Panc1 (cell line): ENCODE measurements around the gene GHRHR. TPM values are rescaled to one million over a fixed set of nuclear protein-coding genes. Genes with fewer than 3 reads are reported as not detected.

Experiments used
- ATAC-seq: fragments of 200-7000 bp; cut with Tn5 transposase; 2 replicates; pipeline ENCODE4 v1.9.1; 2020; ENCODE audit warnings: mild to moderate bottlenecking, moderate library complexity
- BruUV-seq: library from RNA; stranded (reverse); fragments of 400-500 nt; replicated peaks from 2 replicates; lab custom pipeline; 2021; lab: Mats Ljungman, UMichigan
- CTCF ChIA-PET: fragments of 300-600 bp; sonication (Branson Sonifier 250); formaldehyde crosslinking; loops from one replicate; lab custom pipeline; 2022; ENCODE audit warnings: antibody characterized with exemption; lab: Charles Lee
- POLR2A ChIA-PET: fragments of 300-600 bp; sonication (Branson Sonifier 250); formaldehyde crosslinking; loops from one replicate; lab custom pipeline; 2022; ENCODE audit warnings: antibody characterized with exemption; lab: Charles Lee
- DNase-seq: peaks from one replicate; pipeline ENCODE4 v3.0.0-alpha.2; 2010; ENCODE audit warnings: low read depth, low spot score
- H3K27ac ChIP-seq: 2 replicates; pipeline ENCODE4 v1.5.1; 2011; ENCODE audit warnings: mild to moderate bottlenecking, low read length, inconsistent platforms
- H3K27me3 ChIP-seq: fragments of 200-500 bp; sonication (Bioruptor generic); 2 replicates; pipeline ENCODE4 v1.6.0; 2014; ENCODE audit warnings: low read length, inconsistent platforms; ENCODE audit not compliant: control insufficient read depth, insufficient read depth
- H3K36me3 ChIP-seq: fragments of 200-500 bp; sonication (Bioruptor generic); 2 replicates; pipeline ENCODE4 v1.5.1; 2014; ENCODE audit warnings: inconsistent platforms, mild to moderate bottlenecking, low read length, moderate library complexity; ENCODE audit not compliant: control insufficient read depth, insufficient read depth
- H3K4me1 ChIP-seq: 2 replicates; pipeline ENCODE4 v1.5.1; 2011; ENCODE audit warnings: inconsistent platforms, mild to moderate bottlenecking, low read length, moderate library complexity; ENCODE audit not compliant: control insufficient read depth, insufficient read depth
- H3K4me3 ChIP-seq, 2 experiments: 2 replicates each; pipeline ENCODE4 v1.5.1; 2011 to 2012; ENCODE audit warnings: low read depth in 2 of 2, low read length in 2 of 2, mild to moderate bottlenecking in 2 of 2, inconsistent platforms in 1 of 2, moderate library complexity in 1 of 2
- H3K9me3 ChIP-seq: fragments of 200-500 bp; sonication (Bioruptor generic); 2 replicates; pipeline ENCODE4 v1.5.1; 2014; ENCODE audit warnings: low read depth, mild to moderate bottlenecking, inconsistent platforms, low read length, moderate library complexity; ENCODE audit not compliant: control insufficient read depth, insufficient read depth
- CTCF ChIP-seq: fragments of 450-650 bp; IDR thresholded peaks from 2 replicates; pipeline ENCODE4 v1.5.1; 2017; ENCODE audit warnings: mild to moderate bottlenecking
- POLR2AphosphoS5 ChIP-seq: IDR thresholded peaks from 2 replicates; pipeline ENCODE4 v1.6.1; 2012; ENCODE audit warnings: mild to moderate bottlenecking, low read depth, low read length, moderate library complexity
- REST ChIP-seq, 2 experiments: IDR thresholded peaks; 2 replicates each; pipeline ENCODE4 v1.6.1; 2011 to 2012; ENCODE audit warnings: low read depth in 2 of 2, control low read depth in 1 of 2, low read length in 1 of 2, mild to moderate bottlenecking in 1 of 2, moderate library complexity in 1 of 2; ENCODE audit not compliant: insufficient read depth in 1 of 2
- SIN3A ChIP-seq: IDR thresholded peaks from 2 replicates; pipeline ENCODE4 v1.6.1; 2012; ENCODE audit warnings: low read depth, mild to moderate bottlenecking, low read length, moderate library complexity, borderline replicate concordance; ENCODE audit not compliant: insufficient read depth
- TCF7L2 ChIP-seq: IDR thresholded peaks from 2 replicates; pipeline ENCODE4 v1.6.1; 2011; ENCODE audit warnings: mild to moderate bottlenecking, low read depth, low read length, inconsistent platforms
- in situ Hi-C: cut with HindIII; loops from 2 replicates; pipeline ENCODE4 v1.10.0; 2016; ENCODE audit warnings: low sequenced_read_pairs, low pct_unique_long_range_greater_than_20kb
- intact Hi-C: fragments of 100-400 bp; cut with micrococcal nuclease; formaldehyde crosslinking; loops from one replicate; pipeline ENCODE4 v1.10.0; 2022; ENCODE audit not compliant: unreplicated experiment
- total RNA-seq: library from RNA; stranded (reverse); gene quantifications from one replicate; pipeline ENCODE4 v1.2.1, GENCODE V29; 2021; ENCODE audit not compliant: unreplicated experiment

The GHRHR gene
- total RNA-seq, 1 experiment from 2014 or later, result not detected

GRCh38 chr7:31020652-31021051 is 56.9 kb downstream of the GHRHR start:
- no peak overlapping the region for H3K27ac ChIP-seq
- ChIA-PET CTCF (no interaction called here), POLR2A (no interaction called here)
- H3K9me3 ChIP-seq, result no peaks in the 10 kb centered on the region
- DNase-seq (no peak), ATAC-seq (no peak)
- no peaks in the 10 kb centered on the region for H3K36me3 ChIP-seq
- no peaks in the 10 kb centered on the region for H3K27me3 ChIP-seq
- TF ChIP-seq SIN3A (no peak), REST (IDR thresholded peaks at IDR 0.05; ENCODE audit: insufficient read depth in 1 of 2, low read depth in 2 of 2, low read length in 1 of 2) (no peak), CTCF (no peak), TCF7L2 (no peak), POLR2AphosphoS5 (no peak)
- BruUV-seq, result no TSS peak
- in situ Hi-C loops, result no loop called here
- intact Hi-C loops, result no loop called here
- H3K4me1 ChIP-seq, result no peaks in the 10 kb centered on the region
- no peak overlapping the region for H3K4me3 ChIP-seq

GRCh38 chr7:31022117-31022516 is 58.4 kb downstream of the GHRHR start:
- in situ Hi-C loops (no loop called here), intact Hi-C loops (no loop called here)
- CTCF ChIA-PET, result no interaction called here
- no peak for DNase-seq
- H3K4me1 ChIP-seq, result no peaks in the 10 kb centered on the region
- H3K4me3 ChIP-seq, result no peak overlapping the region
- H3K27ac ChIP-seq, result no peak overlapping the region
- TF ChIP-seq CTCF, result no peak
- no peak for TF ChIP-seq TCF7L2
- TF ChIP-seq REST (IDR thresholded peaks at IDR 0.05; ENCODE audit: insufficient read depth in 1 of 2, low read depth in 2 of 2, low read length in 1 of 2), result no peak
- no peak for TF ChIP-seq POLR2AphosphoS5
- no peak for TF ChIP-seq SIN3A
- H3K9me3 ChIP-seq, result no peaks in the 10 kb centered on the region
- H3K27me3 ChIP-seq, result no peaks in the 10 kb centered on the region
- POLR2A ChIA-PET, result no interaction called here
- no peaks in the 10 kb centered on the region for H3K36me3 ChIP-seq
- BruUV-seq, result no TSS peak
- ATAC-seq, result no peak
